DND-41 (cell line): ENCODE measurements around the gene TNIK.

Experiments
- ATAC-seq: fragments of 200-7000 bp; cut with Tn5 transposase; 3 replicates; pipeline ENCODE4 v1.9.1; 2021; ENCODE audit warnings: low read depth; ENCODE audit not compliant: insufficient read depth
- DNase-seq: peaks from one replicate; pipeline ENCODE4 v3.0.0-alpha.2; 2020
- H2AFZ ChIP-seq: 2 replicates; pipeline ENCODE4 v1.6.0; 2012; ENCODE audit warnings: low read depth, low read length
- H3K27ac ChIP-seq: 2 replicates; pipeline ENCODE4 v1.5.1; 2012; ENCODE audit warnings: low read length, inconsistent platforms
- H3K27me3 ChIP-seq: fragments of 200-600 bp; sonication (generic); 2 replicates; pipeline ENCODE4 v1.6.0; 2012; ENCODE audit warnings: low read length, mild to moderate bottlenecking, inconsistent platforms; ENCODE audit not compliant: insufficient read depth, poor library complexity
- H3K36me3 ChIP-seq: 2 replicates; pipeline ENCODE4 v1.5.1; 2012; ENCODE audit warnings: low read length, inconsistent platforms; ENCODE audit not compliant: insufficient read depth
- H3K4me1 ChIP-seq: 2 replicates; pipeline ENCODE4 v1.5.1; 2012; ENCODE audit warnings: mild to moderate bottlenecking, low read length; ENCODE audit not compliant: insufficient read depth
- H3K4me2 ChIP-seq: 2 replicates; pipeline ENCODE4 v1.6.0; 2012; ENCODE audit warnings: mild to moderate bottlenecking, moderate library complexity, low read length, inconsistent platforms; ENCODE audit not compliant: insufficient read depth
- H3K4me3 ChIP-seq, 2 experiments: fragments of 200-600 bp in 1 of 2; shearing (Covaris generic) in 1 of 2; 2 replicates each; pipeline ENCODE4 v1.5.1; 2012 to 2016; ENCODE audit warnings: inconsistent platforms in 2 of 2, low read length in 2 of 2, mild to moderate bottlenecking in 2 of 2, low read depth in 1 of 2, moderate library complexity in 1 of 2
- H3K79me2 ChIP-seq: 2 replicates; pipeline ENCODE4 v1.6.0; 2012; ENCODE audit warnings: low read length, inconsistent platforms; ENCODE audit not compliant: insufficient read depth
- H3K9ac ChIP-seq: 2 replicates; pipeline ENCODE4 v1.6.0; 2012; ENCODE audit warnings: low read depth, mild to moderate bottlenecking, inconsistent platforms, low read length, moderate library complexity
- H3K9me3 ChIP-seq: 2 replicates; pipeline ENCODE4 v1.5.1; 2012; ENCODE audit warnings: low read length, moderate library complexity, mild to moderate bottlenecking, inconsistent platforms; ENCODE audit not compliant: insufficient read depth, severe bottlenecking
- H4K20me1 ChIP-seq: 2 replicates; pipeline ENCODE4 v1.6.0; 2012; ENCODE audit warnings: low read length; ENCODE audit not compliant: insufficient read depth
- EZH2 ChIP-seq: IDR thresholded peaks from 3 replicates; pipeline ENCODE4 v1.6.1; 2012; ENCODE audit warnings: borderline replicate concordance, low read depth, mild to moderate bottlenecking, moderate library complexity, low read length, inconsistent platforms; ENCODE audit not compliant: severe bottlenecking
- TF ChIP-seq, protein P1 (sequence below): IDR thresholded peaks from 2 replicates; pipeline ENCODE4 v1.5.1; 2012; ENCODE audit warnings: borderline replicate concordance, low read length, moderate library complexity, mild to moderate bottlenecking; ENCODE audit not compliant: poor library complexity, severe bottlenecking; ENCODE audit errors: extremely low read depth

TNIK gene

GRCh38 chr3:171261487-171261886, 198.7 kb downstream of the TNIK start:
- Histone ChIP-seq H3K4me1 (no peaks in the 10 kb centered on the region), H3K27me3 (no peaks in the 10 kb centered on the region), H3K27ac (no peak overlapping the region), H4K20me1 (no peaks in the 10 kb centered on the region), H3K9me3 (no peaks in the 10 kb centered on the region), H3K4me2 (no peak overlapping the region), H2AFZ (no peak overlapping the region), H3K9ac (no peak overlapping the region), H3K36me3 (no peaks in the 10 kb centered on the region), H3K4me3 (no peak overlapping the region), H3K79me2 (no peaks in the 10 kb centered on the region)
- ATAC-seq = no peak
- DNase-seq = no peak
- TF ChIP-seq EZH2 = no peak
- TF ChIP-seq, protein P1, sequence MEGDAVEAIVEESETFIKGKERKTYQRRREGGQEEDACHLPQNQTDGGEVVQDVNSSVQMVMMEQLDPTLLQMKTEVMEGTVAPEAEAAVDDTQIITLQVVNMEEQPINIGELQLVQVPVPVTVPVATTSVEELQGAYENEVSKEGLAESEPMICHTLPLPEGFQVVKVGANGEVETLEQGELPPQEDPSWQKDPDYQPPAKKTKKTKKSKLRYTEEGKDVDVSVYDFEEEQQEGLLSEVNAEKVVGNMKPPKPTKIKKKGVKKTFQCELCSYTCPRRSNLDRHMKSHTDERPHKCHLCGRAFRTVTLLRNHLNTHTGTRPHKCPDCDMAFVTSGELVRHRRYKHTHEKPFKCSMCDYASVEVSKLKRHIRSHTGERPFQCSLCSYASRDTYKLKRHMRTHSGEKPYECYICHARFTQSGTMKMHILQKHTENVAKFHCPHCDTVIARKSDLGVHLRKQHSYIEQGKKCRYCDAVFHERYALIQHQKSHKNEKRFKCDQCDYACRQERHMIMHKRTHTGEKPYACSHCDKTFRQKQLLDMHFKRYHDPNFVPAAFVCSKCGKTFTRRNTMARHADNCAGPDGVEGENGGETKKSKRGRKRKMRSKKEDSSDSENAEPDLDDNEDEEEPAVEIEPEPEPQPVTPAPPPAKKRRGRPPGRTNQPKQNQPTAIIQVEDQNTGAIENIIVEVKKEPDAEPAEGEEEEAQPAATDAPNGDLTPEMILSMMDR = no peak

DNA sequence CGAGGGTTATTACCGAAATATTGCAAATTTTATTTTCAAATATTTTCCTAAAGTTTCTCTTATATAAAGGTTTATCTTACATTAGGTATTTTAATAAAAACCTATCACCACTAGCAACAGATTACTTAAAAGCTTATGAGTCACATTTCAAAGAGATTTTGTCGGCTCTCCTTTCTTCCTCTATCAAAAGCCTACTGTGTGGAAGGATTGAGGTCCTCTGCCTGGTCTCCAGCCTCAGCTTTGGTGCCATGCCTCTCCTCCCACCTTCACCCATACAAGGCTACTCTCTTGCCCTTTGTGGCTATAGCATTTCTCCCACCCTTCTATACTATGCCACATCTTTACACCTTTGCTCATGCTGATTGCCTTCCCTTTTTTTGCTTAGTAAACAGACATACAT, 199.3 kb downstream of the TNIK start:
- Histone ChIP-seq H3K36me3 (no peaks in the 10 kb centered on the region), H3K4me1 (no peaks in the 10 kb centered on the region), H3K4me3 (no peak overlapping the region), H4K20me1 (no peaks in the 10 kb centered on the region), H3K9ac (no peak overlapping the region), H3K27me3 (no peaks in the 10 kb centered on the region), H3K27ac (no peak overlapping the region), H2AFZ (no peak overlapping the region), H3K4me2 (no peak overlapping the region), H3K79me2 (no peaks in the 10 kb centered on the region), H3K9me3 (no peaks in the 10 kb centered on the region)
- ATAC-seq (no peak), DNase-seq (no peak)
- no peak for TF ChIP-seq EZH2
- TF ChIP-seq, protein P1 = no peak

DNA sequence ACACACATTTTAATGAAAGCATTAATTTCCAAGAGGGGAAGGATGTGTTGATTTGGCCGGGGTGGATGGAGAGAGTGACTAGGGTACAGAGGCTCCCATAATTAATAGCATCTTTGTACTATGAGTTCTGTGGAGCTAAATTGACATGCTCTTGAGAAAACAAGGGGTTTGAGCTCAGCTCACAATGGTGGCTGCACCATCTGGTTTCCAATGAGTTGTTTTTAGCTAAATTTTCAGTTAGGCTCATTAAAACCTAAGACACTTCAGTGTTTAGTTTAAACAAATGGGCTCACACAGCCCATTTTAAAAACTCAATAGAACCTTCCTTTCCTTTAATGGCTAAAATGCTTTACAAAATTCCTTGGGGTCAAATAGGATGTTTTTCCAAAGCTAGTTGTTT, 199.7 kb downstream of the TNIK start:
- H3K4me3 ChIP-seq = no peak overlapping the region
- no peaks in the 10 kb centered on the region for H3K9me3 ChIP-seq
- no peak overlapping the region for H2AFZ ChIP-seq
- no peaks in the 10 kb centered on the region for H3K4me1 ChIP-seq
- DNase-seq = no peak
- no peaks in the 10 kb centered on the region for H4K20me1 ChIP-seq
- no peak overlapping the region for H3K4me2 ChIP-seq
- no peak for ATAC-seq
- no peaks in the 10 kb centered on the region for H3K36me3 ChIP-seq
- no peaks in the 10 kb centered on the region for H3K79me2 ChIP-seq
- H3K9ac ChIP-seq = no peak overlapping the region
- no peak overlapping the region for H3K27ac ChIP-seq
- H3K27me3 ChIP-seq = no peaks in the 10 kb centered on the region
- no peak for TF ChIP-seq EZH2
- TF ChIP-seq, protein P1 = no peak

DNA sequence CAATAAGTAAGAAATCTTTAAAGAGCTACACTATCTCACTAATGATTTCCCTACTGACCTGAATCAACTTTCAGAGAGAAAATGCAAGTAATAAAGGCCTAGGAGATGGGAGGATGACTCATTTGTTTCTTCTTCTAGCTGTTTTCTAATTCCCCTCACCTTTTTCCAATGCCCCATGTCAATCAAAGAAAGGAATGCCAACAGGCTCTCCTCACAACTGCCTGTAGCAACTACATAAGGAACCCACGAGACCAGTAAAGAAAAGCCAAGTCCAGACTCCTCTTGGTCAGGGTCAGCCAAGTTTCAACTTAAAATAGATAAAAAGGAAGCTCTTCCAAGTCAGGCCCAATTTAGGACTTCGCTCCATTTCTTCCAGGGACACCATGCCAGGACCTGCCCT, 201.9 kb downstream of the TNIK start:
- Histone ChIP-seq H3K4me2 (no peak overlapping the region), H3K9me3 (no peaks in the 10 kb centered on the region), H3K27me3 (no peaks in the 10 kb centered on the region), H3K79me2 (no peaks in the 10 kb centered on the region), H3K36me3 (no peaks in the 10 kb centered on the region), H3K27ac (no peak overlapping the region), H3K9ac (no peak overlapping the region), H3K4me3 (no peak overlapping the region), H4K20me1 (no peaks in the 10 kb centered on the region), H2AFZ (no peak overlapping the region), H3K4me1 (no peaks in the 10 kb centered on the region)
- DNase-seq = no peak
- TF ChIP-seq, protein P1 = no peak
- no peak for TF ChIP-seq EZH2
- ATAC-seq = no peak
